SK-N-SH treated with all-trans-retinoic acid at 6 μM for 48 hours (cell line): ENCODE data around the gene TAF4B.

Experiments used
- ATAC-seq: fragments of 200-7000 bp; cut with Tn5 transposase; 3 replicates; pipeline ENCODE4 v1.9.1; 2020; ENCODE audit warnings: mild to moderate bottlenecking, moderate library complexity
- ARNTL ChIP-seq: fragments of 450-650 bp; formaldehyde crosslinking; IDR thresholded peaks from 2 replicates; pipeline ENCODE4 v1.5.0; 2020; ENCODE audit warnings: low read depth, mild to moderate bottlenecking, moderate library complexity, borderline replicate concordance
- BACH2 ChIP-seq: fragments of 250-450 bp; sonication (Bioruptor Pico); IDR thresholded peaks from 2 replicates; pipeline ENCODE4 v1.9.0; 2021; ENCODE audit warnings: mild to moderate bottlenecking, borderline replicate concordance
- CREB5 ChIP-seq: fragments of 250-450 bp; sonication (Bioruptor Pico); IDR thresholded peaks from 2 replicates; pipeline ENCODE4 v1.5.1; 2020; ENCODE audit warnings: low read depth, mild to moderate bottlenecking, moderate library complexity
- CSRNP3 ChIP-seq: fragments of 250-450 bp; sonication (Bioruptor Pico); IDR thresholded peaks from 2 replicates; pipeline ENCODE4 v1.5.1; 2021; ENCODE audit warnings: mild to moderate bottlenecking, moderate library complexity
- ESRRG ChIP-seq: fragments of 250-450 bp; sonication (Bioruptor Pico); IDR thresholded peaks from 2 replicates; pipeline ENCODE4 v1.6.1; 2021; ENCODE audit warnings: mild to moderate bottlenecking
- GLIS3 ChIP-seq: fragments of 250-450 bp; sonication (Bioruptor Pico); IDR thresholded peaks from 2 replicates; pipeline ENCODE4 v1.5.0; 2020; ENCODE audit warnings: mild to moderate bottlenecking, moderate library complexity
- OSR1 ChIP-seq: fragments of 250-450 bp; sonication (Bioruptor Pico); IDR thresholded peaks from 2 replicates; pipeline ENCODE4 v1.8.0; 2022; ENCODE audit warnings: moderate library complexity, mild to moderate bottlenecking, inconsistent platforms
- PATZ1 ChIP-seq: fragments of 250-450 bp; sonication (Bioruptor Pico); IDR thresholded peaks from 2 replicates; pipeline ENCODE4 v1.8.0; 2020; ENCODE audit warnings: mild to moderate bottlenecking, moderate library complexity, borderline replicate concordance
- POU6F1 ChIP-seq: fragments of 250-450 bp; sonication (Bioruptor Pico); IDR thresholded peaks from 2 replicates; pipeline ENCODE4 v1.8.0; 2021; ENCODE audit warnings: low read depth, mild to moderate bottlenecking, moderate library complexity, borderline replicate concordance
- PPARA ChIP-seq: fragments of 250-450 bp; sonication (Bioruptor Pico); IDR thresholded peaks from 2 replicates; pipeline ENCODE4 v1.5.0; 2020; ENCODE audit warnings: mild to moderate bottlenecking, borderline replicate concordance
- RARB ChIP-seq: fragments of 250-450 bp; sonication (Bioruptor Pico); IDR thresholded peaks from 2 replicates; pipeline ENCODE4 v1.8.0; 2021; ENCODE audit warnings: mild to moderate bottlenecking, moderate library complexity
- SNAI2 ChIP-seq: fragments of 250-450 bp; sonication (Bioruptor Pico); IDR thresholded peaks from 2 replicates; pipeline ENCODE4 v1.5.0; 2020; ENCODE audit warnings: mild to moderate bottlenecking, moderate library complexity
- TCF4 ChIP-seq: fragments of 250-450 bp; sonication (Bioruptor Pico); IDR thresholded peaks from 2 replicates; pipeline ENCODE4 v1.8.0; 2021; ENCODE audit warnings: mild to moderate bottlenecking, moderate library complexity, borderline replicate concordance
- TOX ChIP-seq: fragments of 250-450 bp; sonication (Bioruptor Pico); IDR thresholded peaks from 2 replicates; pipeline ENCODE4 v1.8.0; 2021; ENCODE audit warnings: mild to moderate bottlenecking, moderate library complexity, borderline replicate concordance
- ZFP3 ChIP-seq: fragments of 250-450 bp; sonication (Bioruptor Pico); IDR thresholded peaks from 2 replicates; pipeline ENCODE4 v1.5.0; 2020; ENCODE audit warnings: mild to moderate bottlenecking, moderate library complexity
- ZFP30 ChIP-seq: fragments of 450-650 bp; formaldehyde crosslinking; IDR thresholded peaks from 2 replicates; pipeline ENCODE4 v1.5.0; 2022; ENCODE audit warnings: mild to moderate bottlenecking, moderate library complexity
- ZNF565 ChIP-seq: fragments of 450-650 bp; formaldehyde crosslinking; conservative IDR thresholded peaks from 2 replicates; pipeline ENCODE4 v1.5.0; 2020; ENCODE audit warnings: low read depth, mild to moderate bottlenecking, moderate library complexity
- ZNF70 ChIP-seq: fragments of 450-650 bp; formaldehyde crosslinking; IDR thresholded peaks from 2 replicates; pipeline ENCODE4 v1.5.0; 2020; ENCODE audit warnings: mild to moderate bottlenecking, moderate library complexity
- ZNF8 ChIP-seq: fragments of 450-650 bp; formaldehyde crosslinking; IDR thresholded peaks from 2 replicates; pipeline ENCODE4 v1.5.0; 2020; ENCODE audit warnings: mild to moderate bottlenecking, moderate library complexity

The TAF4B gene

GRCh38 chr18:26262156-26262555, 35.9 kb downstream of the TAF4B start (continued):
- TF ChIP-seq PATZ1 (CRISPR knock-in tag) (no peak), ZNF565 (CRISPR knock-in tag) (no peak), ZNF8 (no peak), ESRRG (no peak), ZNF70 (CRISPR knock-in tag) (no peak), GLIS3 (no peak), POU6F1 (CRISPR knock-in tag) (no peak)

- no peak for ATAC-seq
Measured at GRCh38 chr18:26267357-26267930, 41.2 kb downstream of the TAF4B start.

More at GRCh38 chr18:26267357-26267930, 41.2 kb downstream of the TAF4B start:
- TF ChIP-seq CREB5 (CRISPR knock-in tag): no peak
- no peak for TF ChIP-seq ZNF70 (CRISPR knock-in tag)
- no peak for TF ChIP-seq CSRNP3 (CRISPR knock-in tag)
- TF ChIP-seq ZFP30: no peak
- no peak for TF ChIP-seq BACH2 (CRISPR knock-in tag)
- no peak for TF ChIP-seq RARB
- TF ChIP-seq OSR1 (CRISPR knock-in tag): no peak
- TF ChIP-seq POU6F1 (CRISPR knock-in tag): no peak
- TF ChIP-seq GLIS3: no peak
- TF ChIP-seq TOX: no peak
- no peak for TF ChIP-seq ZFP3 (CRISPR knock-in tag)
- no peak for TF ChIP-seq PATZ1 (CRISPR knock-in tag)
- TF ChIP-seq SNAI2: no peak
- TF ChIP-seq ZNF565 (CRISPR knock-in tag): no peak
- no peak for TF ChIP-seq ARNTL (CRISPR knock-in tag)
- no peak for TF ChIP-seq TCF4 (CRISPR knock-in tag)
- TF ChIP-seq ZNF8: no peak
- no peak for TF ChIP-seq ESRRG
- no peak for TF ChIP-seq PPARA
